SU-DHL-6 (cell line): ENCODE results near the gene MYPN.

Experiments
- H2AFZ ChIP-seq: fragments of 200-600 bp; sonication (generic); 2 replicates; pipeline ENCODE4 v1.6.1; 2014; ENCODE audit warnings: low read depth, mild to moderate bottlenecking, moderate library complexity, mixed read lengths, antibody characterized with exemption, low read length; ENCODE audit not compliant: severe bottlenecking
- H3F3A ChIP-seq: fragments of 200-600 bp; shearing (Covaris generic); 2 replicates; pipeline ENCODE4 v1.6.0; 2016; ENCODE audit warnings: antibody characterized with exemption, mild to moderate bottlenecking; ENCODE audit not compliant: insufficient read depth
- H3K27ac ChIP-seq: fragments of 200-600 bp; sonication (generic); 2 replicates; pipeline ENCODE4 v1.5.1; 2016; ENCODE audit warnings: low read depth, mild to moderate bottlenecking, low read length, moderate library complexity, mixed read lengths
- H3K27me3 ChIP-seq: fragments of 200-600 bp; sonication (generic), shearing (Covaris generic); 2 replicates; pipeline ENCODE4 v1.6.0; 2014; ENCODE audit warnings: mild to moderate bottlenecking, low read length
- H3K36me3 ChIP-seq: fragments of 200-600 bp; sonication (generic); 2 replicates; pipeline ENCODE4 v1.6.1; 2014; ENCODE audit warnings: mild to moderate bottlenecking, low read length, mixed read lengths
- H3K4me2 ChIP-seq: fragments of 300-600, 200-600 bp; shearing (Covaris generic), sonication (generic); 2 replicates; pipeline ENCODE4 v1.6.0; 2014; ENCODE audit warnings: low read length, low read depth, mild to moderate bottlenecking; ENCODE audit not compliant: poor library complexity, severe bottlenecking
- H3K4me3 ChIP-seq: fragments of 200-600 bp; sonication (generic); 2 replicates; pipeline ENCODE4 v1.5.1; 2014; ENCODE audit warnings: antibody characterized with exemption, low read length, mild to moderate bottlenecking, mixed read lengths; ENCODE audit not compliant: insufficient read depth, poor library complexity, severe bottlenecking
- H3K79me2 ChIP-seq: fragments of 200-600 bp; sonication (generic); 2 replicates; pipeline ENCODE4 v1.6.1; 2014; ENCODE audit warnings: mild to moderate bottlenecking, low read length, moderate library complexity; ENCODE audit not compliant: insufficient read depth
- H3K9ac ChIP-seq: fragments of 200-600 bp; sonication (generic); 2 replicates; pipeline ENCODE4 v1.7.0; 2014; ENCODE audit warnings: mild to moderate bottlenecking, low read length
- H3K9me2 ChIP-seq: fragments of 200-600 bp; sonication (generic); replicated peaks from 2 replicates; pipeline ENCODE4 v1.6.1; 2014; ENCODE audit warnings: low read length; ENCODE audit not compliant: insufficient read depth
- H3K9me3 ChIP-seq: fragments of 200-600 bp; sonication (generic); 2 replicates; pipeline ENCODE4 v1.6.1; 2014; ENCODE audit warnings: low read length, mixed read lengths; ENCODE audit not compliant: insufficient read depth
- H4K20me1 ChIP-seq: fragments of 200-600 bp; sonication (generic); 2 replicates; pipeline ENCODE4 v1.6.1; 2014; ENCODE audit warnings: low read depth, mild to moderate bottlenecking, antibody characterized with exemption, low read length, moderate library complexity, mixed read lengths
- CTCF ChIP-seq: fragments of 200-600 bp; sonication (generic); IDR thresholded peaks from one replicate; pipeline ENCODE4 v1.5.1; 2017; ENCODE audit warnings: antibody characterized with exemption, mild to moderate bottlenecking, low read length, moderate library complexity; ENCODE audit not compliant: insufficient read depth, poor library complexity, severe bottlenecking
- EZH2phosphoT487 ChIP-seq: fragments of 200-600 bp; sonication (generic), shearing (Covaris generic); conservative IDR thresholded peaks from 2 replicates; pipeline ENCODE4 v1.6.1; 2018; ENCODE audit warnings: mild to moderate bottlenecking, antibody characterized with exemption, low read length, moderate library complexity, mixed read lengths

Gene MYPN

GRCh38 chr10:68231106-68231816 lies 122.0 kb downstream of the MYPN start:
- Histone ChIP-seq H3K27ac (no peak overlapping the region), H3K4me2 (peak overlapping the region; percentile 84), H3K27me3 (no peaks in the 10 kb centered on the region), H3K79me2 (no peaks in the 10 kb centered on the region), H3F3A (no peaks in the 10 kb centered on the region), H3K9me2 (no peaks in the 10 kb centered on the region), H2AFZ (peak overlapping the region; percentile 100), H3K9me3 (no peaks in the 10 kb centered on the region), H3K36me3 (no peaks in the 10 kb centered on the region), H3K9ac (peak overlapping the region; percentile 73), H4K20me1 (no peaks in the 10 kb centered on the region), H3K4me3 (peak overlapping the region; percentile 66)
- no peak for TF ChIP-seq CTCF
- no peak for TF ChIP-seq EZH2phosphoT487

DNA sequence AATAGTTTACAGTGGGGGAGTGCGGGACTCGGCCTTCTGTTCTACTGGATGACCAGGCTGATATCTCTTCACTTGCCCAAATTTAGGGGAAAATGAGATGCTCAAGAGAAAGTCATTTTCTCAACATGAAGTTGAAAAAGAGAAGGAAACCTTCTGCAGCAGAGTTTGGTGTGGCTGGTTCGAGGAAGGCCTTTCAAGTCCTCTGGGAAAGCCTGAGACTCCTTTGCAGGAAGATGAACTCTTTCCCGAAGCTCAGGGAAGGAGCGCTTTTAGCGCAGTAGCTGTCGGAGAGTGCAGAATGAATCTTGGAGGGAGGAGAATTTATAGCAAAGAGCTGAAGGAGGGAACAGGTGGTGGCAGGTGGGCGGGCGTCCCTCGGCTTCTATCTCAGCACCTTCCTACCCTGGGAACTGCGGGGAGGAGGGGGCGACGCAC lies 122.5 kb downstream of the MYPN start, which contains the start of gene ATOH7:
TSS of gene ATOH7 (minus strand) at position 297 of the 435 bp plus-strand sequence. CDS start 436 bp downstream, outside the sequence.
- H3K9ac ChIP-seq = peak within 1 kb of the TSS; percentile 73
- H3K27ac ChIP-seq = no peak within 1 kb of the TSS
- H3K9me3 ChIP-seq = no peaks in the 10 kb centered on the region
- no peaks in the 10 kb centered on the region for H3F3A ChIP-seq
- H4K20me1 ChIP-seq = no peaks in the 10 kb centered on the region
- H3K9me2 ChIP-seq = no peaks in the 10 kb centered on the region
- peak within 1 kb of the TSS; percentile 66 for H3K4me3 ChIP-seq
- H3K79me2 ChIP-seq = no peaks in the 10 kb centered on the region
- peak within 1 kb of the TSS; percentile 100 for H2AFZ ChIP-seq
- no peaks in the 10 kb centered on the region for H3K36me3 ChIP-seq
- H3K27me3 ChIP-seq = no peaks in the 10 kb centered on the region
- TF ChIP-seq EZH2phosphoT487 = no peak
- no peak for TF ChIP-seq CTCF
- peak within 1 kb of the TSS; percentile 84 for H3K4me2 ChIP-seq

DNA sequence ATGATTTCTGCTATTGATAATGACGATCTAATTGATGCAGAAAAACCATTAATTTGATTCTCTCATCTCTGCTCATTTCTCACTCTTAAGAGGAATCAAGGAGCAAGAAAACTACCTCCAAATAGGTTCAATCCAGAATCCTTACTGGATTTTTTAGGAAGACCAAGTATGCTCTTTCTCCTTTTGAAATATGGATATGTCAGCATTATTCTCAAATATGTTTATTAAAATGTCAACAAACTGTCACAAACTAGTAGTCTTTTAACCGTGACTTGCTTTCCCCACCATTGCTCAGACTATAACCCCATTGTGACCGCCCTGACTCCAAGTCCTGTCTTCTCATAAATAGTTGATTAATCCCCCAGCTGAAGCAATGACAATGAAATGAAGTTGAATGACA lies 123.8 kb downstream of the MYPN start:
- no peaks in the 10 kb centered on the region for H3K27me3 ChIP-seq
- H2AFZ ChIP-seq = no peak overlapping the region
- no peak overlapping the region for H3K9ac ChIP-seq
- no peak for TF ChIP-seq EZH2phosphoT487
- TF ChIP-seq CTCF = no peak
- H3K9me3 ChIP-seq = no peaks in the 10 kb centered on the region
- no peaks in the 10 kb centered on the region for H3F3A ChIP-seq
- H3K79me2 ChIP-seq = no peaks in the 10 kb centered on the region
- no peak overlapping the region for H3K27ac ChIP-seq
- H3K4me3 ChIP-seq = no peak overlapping the region
- H4K20me1 ChIP-seq = no peaks in the 10 kb centered on the region
- H3K9me2 ChIP-seq = no peaks in the 10 kb centered on the region
- H3K4me2 ChIP-seq = no peak overlapping the region
- H3K36me3 ChIP-seq = no peaks in the 10 kb centered on the region
